Measurements from ENCODE around the gene B4GALNT3.
"Not testable (repeated sequence)": the region's sequence is repeated elsewhere in the genome, so short reads cannot be mapped to it uniquely, and the experiment has no call there.

B4GALNT3 gene

GRCh38 chr12:459430-460258, at the start of gene B4GALNT3:
B4GALNT3 (plus strand) TSS chr12:459939; CDS start chr12:460377, 438 bp downstream.
- DNase-seq, result no peak

- DNase-seq, result no peak
Observed at GRCh38 chr12:414859-415258, 44.9 kb upstream of the B4GALNT3 start.

- DNase-seq, result no peak
Observed at GRCh38 chr12:418432-418831, 41.3 kb upstream of the B4GALNT3 start.

- no peak for DNase-seq
Observed at GRCh38 chr12:422526-422925, 37.2 kb upstream of the B4GALNT3 start.

- not testable (repeated sequence) for DNase-seq
Observed at GRCh38 chr12:435737-436136, 24.0 kb upstream of the B4GALNT3 start.

- peak; percentile 52 for DNase-seq
Observed at GRCh38 chr12:442235-442884, 17.4 kb upstream of the B4GALNT3 start.

- DNase-seq, result no peak
Observed at GRCh38 chr12:447141-447540, 12.6 kb upstream of the B4GALNT3 start.

- no peak for DNase-seq
Observed at GRCh38 chr12:449203-449602, 10.5 kb upstream of the B4GALNT3 start.

GRCh38 chr12:450438-450837, 9.3 kb upstream of the B4GALNT3 start:
- no peak for DNase-seq

- no peak for DNase-seq
Observed at GRCh38 chr12:452667-453210, 7.0 kb upstream of the B4GALNT3 start.

- no peak for DNase-seq
Observed at GRCh38 chr12:454833-455232, 4.9 kb upstream of the B4GALNT3 start.

- no peak for DNase-seq
Observed at GRCh38 chr12:455821-456220, 3.9 kb upstream of the B4GALNT3 start.

GRCh38 chr12:457676-458075, 2.1 kb upstream of the B4GALNT3 start:
- DNase-seq, result no peak

- no peak for DNase-seq
Observed at GRCh38 chr12:459050-459429, 699 bp upstream of the B4GALNT3 start.

- DNase-seq, result no peak
Observed at GRCh38 chr12:460261-461230, 807 bp downstream of the B4GALNT3 start.

GRCh38 chr12:461425-461824, 1.7 kb downstream of the B4GALNT3 start:
- DNase-seq, result no peak

GRCh38 chr12:462936-463705, 3.4 kb downstream of the B4GALNT3 start:
- no peak for DNase-seq

- peak; percentile 26 for DNase-seq
Observed at GRCh38 chr12:464484-465267, 4.9 kb downstream of the B4GALNT3 start.

GRCh38 chr12:466039-466438, 6.3 kb downstream of the B4GALNT3 start:
- no peak for DNase-seq

- no peak for DNase-seq
Observed at GRCh38 chr12:466762-467161, 7.0 kb downstream of the B4GALNT3 start.

- no peak for DNase-seq
Observed at GRCh38 chr12:467591-467990, 7.9 kb downstream of the B4GALNT3 start.

Data from NCI-H1694 (cell line).